Measurements from ENCODE around the gene CMA1.
A peak's percentile ranks its signal among the peaks of the same experiment; 100 is the strongest.
"Not testable (repeated sequence)": the region's sequence is repeated elsewhere in the genome, so short reads cannot be mapped to it uniquely, and the experiment has no call there.

The CMA1 gene

GRCh38 chr14:24483604-24484252 lies 24.3 kb downstream of the CMA1 start:
- TF ChIP-seq CTCF (IDR thresholded peaks at IDR 0.05; ENCODE audit: low read depth, low read length): no peak
- H3K27me3 ChIP-seq: 0 out of 2 replicates have a peak, but pooled peaks cover 2% of the 10 kb centered on the region
- no peaks in the 10 kb centered on the region for H3K4me1 ChIP-seq
- DNase-seq: no peak
- H3K9me3 ChIP-seq: no peaks in the 10 kb centered on the region
- H3K4me3 ChIP-seq (ENCODE audit: low read depth, low read length): no peak overlapping the region
- no peaks in the 10 kb centered on the region for H3K36me3 ChIP-seq

GRCh38 chr14:24482699-24483303 lies 25.3 kb downstream of the CMA1 start:
- H3K4me3 ChIP-seq (ENCODE audit: low read depth, low read length); DNase-seq; H3K27me3 ChIP-seq; H3K4me1 ChIP-seq; H3K9me3 ChIP-seq; H3K36me3 ChIP-seq: not testable (repeated sequence)

GRCh38 chr14:24481622-24482324 lies 26.3 kb downstream of the CMA1 start:
- Histone ChIP-seq H3K9me3 (no peaks in the 10 kb centered on the region), H3K27me3 (0 out of 2 replicates have a peak, but pooled peaks cover 2% of the 10 kb centered on the region), H3K4me1 (no peaks in the 10 kb centered on the region), H3K36me3 (no peaks in the 10 kb centered on the region), H3K4me3 (ENCODE audit: low read depth, low read length) (no peak overlapping the region)
- peak; percentile 82 for TF ChIP-seq CTCF (IDR thresholded peaks at IDR 0.05; ENCODE audit: low read depth, low read length)
- peak; percentile 65 for DNase-seq

GRCh38 chr14:24479999-24480398 lies 28.1 kb downstream of the CMA1 start:
- H3K4me1 ChIP-seq; DNase-seq; H3K9me3 ChIP-seq; H3K27me3 ChIP-seq; H3K4me3 ChIP-seq (ENCODE audit: low read depth, low read length); H3K36me3 ChIP-seq: not testable (repeated sequence)

GRCh38 chr14:24475261-24475660 lies 32.8 kb downstream of the CMA1 start:
- DNase-seq: no peak
- TF ChIP-seq CTCF (IDR thresholded peaks at IDR 0.05; ENCODE audit: low read depth, low read length): no peak
- Histone ChIP-seq H3K27me3 (no peaks in the 10 kb centered on the region), H3K4me3 (ENCODE audit: low read depth, low read length) (no peak overlapping the region), H3K4me1 (no peaks in the 10 kb centered on the region), H3K36me3 (no peaks in the 10 kb centered on the region), H3K9me3 (no peaks in the 10 kb centered on the region)

- H3K27me3 ChIP-seq: no peaks in the 10 kb centered on the region
- no peaks in the 10 kb centered on the region for H3K4me1 ChIP-seq
- H3K4me3 ChIP-seq (ENCODE audit: low read depth, low read length): no peak overlapping the region
- no peak for TF ChIP-seq CTCF (IDR thresholded peaks at IDR 0.05; ENCODE audit: low read depth, low read length)
- DNase-seq: no peak
- H3K9me3 ChIP-seq: no peaks in the 10 kb centered on the region
- no peaks in the 10 kb centered on the region for H3K36me3 ChIP-seq
These were observed 34.9 kb downstream of the CMA1 start for GRCh38 chr14:24473211-24473610.

- not testable (repeated sequence) for DNase-seq; H3K36me3 ChIP-seq; H3K9me3 ChIP-seq; H3K27me3 ChIP-seq; H3K4me3 ChIP-seq (ENCODE audit: low read depth, low read length); H3K4me1 ChIP-seq
These were observed 37.6 kb downstream of the CMA1 start for GRCh38 chr14:24470450-24470849.
